HG02943 (cell line): ENCODE measurements around the gene CEP350.

Experiments used
- ATAC-seq: cut with Tn5 transposase; IDR thresholded peaks from one replicate; pipeline ENCODE4 v1.9.1; 2021; ENCODE audit warnings: mild to moderate bottlenecking, low read depth, moderate library complexity; ENCODE audit not compliant: unreplicated experiment

CEP350 gene

DNA sequence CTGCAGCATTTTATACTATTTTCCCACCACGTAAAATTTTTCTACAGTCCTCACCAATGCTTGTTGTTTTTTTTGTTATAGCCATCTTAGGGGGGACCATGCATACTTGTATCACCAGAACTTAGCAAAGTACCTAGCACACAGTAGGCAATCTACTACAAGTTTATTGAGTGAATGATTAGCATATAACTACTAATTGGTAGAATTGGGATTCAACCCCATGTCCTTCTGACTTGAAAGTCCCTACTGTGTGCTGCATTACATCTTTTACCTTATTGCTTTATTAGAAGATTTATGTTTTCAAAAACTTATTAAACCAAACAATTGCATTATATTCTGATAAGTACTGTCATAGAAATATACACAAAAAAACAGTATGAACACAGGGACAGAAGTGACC, 92.1 kb downstream of the CEP350 start:
- ATAC-seq: no peak

GRCh38 chr1:180053594-180054567, 99.3 kb downstream of the CEP350 start:
- no peak for ATAC-seq

- no peak for ATAC-seq
These were observed 103.3 kb downstream of the CEP350 start for GRCh38 chr1:180057883-180058396.

DNA sequence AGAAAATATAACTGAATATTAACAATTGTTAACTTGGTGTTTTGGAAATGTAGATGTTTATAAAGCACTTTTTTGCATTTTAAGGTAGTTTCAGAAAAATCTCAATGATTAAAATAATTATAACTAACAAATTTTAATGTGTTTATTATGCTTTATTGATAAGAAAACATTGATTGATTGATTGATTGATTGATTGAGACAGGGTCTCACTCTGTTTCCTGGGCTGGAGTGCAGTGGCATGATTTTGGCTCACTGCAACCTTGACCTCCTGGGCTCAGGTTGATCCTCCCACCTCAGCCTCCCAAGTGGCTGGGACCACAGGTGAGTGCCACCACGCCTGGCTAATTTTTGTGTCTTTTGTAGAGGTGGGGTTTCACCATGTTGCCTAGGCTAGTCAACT, 106.4 kb downstream of the CEP350 start:
- no peak for ATAC-seq

DNA sequence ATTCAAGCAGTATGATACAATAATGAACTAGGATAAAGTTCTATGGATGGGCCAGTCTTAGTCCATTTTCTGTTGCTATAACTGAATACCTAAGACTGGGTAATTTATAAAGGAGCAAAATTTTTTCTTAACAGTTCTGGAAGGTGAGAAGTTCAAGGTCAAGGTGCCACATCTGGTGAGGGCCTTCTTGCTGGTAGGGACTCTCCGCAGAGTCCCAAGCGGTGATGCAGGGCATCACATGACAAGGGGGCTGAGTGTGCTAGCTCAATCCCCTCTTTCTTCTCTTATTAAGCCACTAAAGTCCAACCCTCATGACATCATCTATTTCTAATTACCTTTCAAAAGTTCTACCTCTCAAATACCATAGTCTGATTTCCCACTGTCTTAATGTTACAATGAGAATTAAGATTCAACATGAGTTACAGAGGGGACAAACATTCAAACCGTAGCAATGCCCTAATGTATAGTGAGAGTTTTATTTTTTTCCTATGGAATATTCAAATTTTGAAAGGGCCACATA, 107.9 kb downstream of the CEP350 start:
- ATAC-seq: no peak

- ATAC-seq: no peak
These were observed 110.8 kb downstream of the CEP350 start for GRCh38 chr1:180065408-180065807.

- no peak for ATAC-seq
These were observed 111.5 kb downstream of the CEP350 start for GRCh38 chr1:180066150-180066549.

GRCh38 chr1:180070286-180070685, 115.7 kb downstream of the CEP350 start:
- no peak for ATAC-seq

- no peak for ATAC-seq
These were observed 117.1 kb downstream of the CEP350 start for GRCh38 chr1:180071759-180072158.

GRCh38 chr1:180080439-180080838, 125.8 kb downstream of the CEP350 start:
- no peak for ATAC-seq

GRCh38 chr1:180081474-180081873, 126.9 kb downstream of the CEP350 start:
- no peak for ATAC-seq

DNA sequence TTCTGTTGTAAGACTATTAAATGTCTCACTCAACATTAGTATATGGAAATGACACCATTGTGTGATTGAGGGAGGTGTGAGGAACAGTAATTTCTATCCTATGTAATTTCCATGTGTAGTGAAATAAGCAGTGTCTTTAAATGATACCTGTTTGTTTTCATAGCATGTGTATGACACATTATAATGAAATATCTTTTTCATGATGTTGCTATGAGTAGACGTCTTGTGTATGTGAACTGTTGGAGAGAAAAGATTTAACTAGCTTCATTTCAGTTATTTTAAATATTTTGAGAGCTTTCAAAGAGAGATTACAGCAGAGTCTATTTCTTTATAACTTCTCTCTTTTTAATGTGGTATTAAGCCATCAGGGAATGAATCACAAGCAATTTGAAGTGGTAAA, 128.6 kb downstream of the CEP350 start:
- ATAC-seq: no peak

- ATAC-seq: no peak
These were observed 130.3 kb downstream of the CEP350 start for GRCh38 chr1:180084867-180085266.

GRCh38 chr1:180085331-180085730, 130.7 kb downstream of the CEP350 start:
- ATAC-seq: no peak

DNA sequence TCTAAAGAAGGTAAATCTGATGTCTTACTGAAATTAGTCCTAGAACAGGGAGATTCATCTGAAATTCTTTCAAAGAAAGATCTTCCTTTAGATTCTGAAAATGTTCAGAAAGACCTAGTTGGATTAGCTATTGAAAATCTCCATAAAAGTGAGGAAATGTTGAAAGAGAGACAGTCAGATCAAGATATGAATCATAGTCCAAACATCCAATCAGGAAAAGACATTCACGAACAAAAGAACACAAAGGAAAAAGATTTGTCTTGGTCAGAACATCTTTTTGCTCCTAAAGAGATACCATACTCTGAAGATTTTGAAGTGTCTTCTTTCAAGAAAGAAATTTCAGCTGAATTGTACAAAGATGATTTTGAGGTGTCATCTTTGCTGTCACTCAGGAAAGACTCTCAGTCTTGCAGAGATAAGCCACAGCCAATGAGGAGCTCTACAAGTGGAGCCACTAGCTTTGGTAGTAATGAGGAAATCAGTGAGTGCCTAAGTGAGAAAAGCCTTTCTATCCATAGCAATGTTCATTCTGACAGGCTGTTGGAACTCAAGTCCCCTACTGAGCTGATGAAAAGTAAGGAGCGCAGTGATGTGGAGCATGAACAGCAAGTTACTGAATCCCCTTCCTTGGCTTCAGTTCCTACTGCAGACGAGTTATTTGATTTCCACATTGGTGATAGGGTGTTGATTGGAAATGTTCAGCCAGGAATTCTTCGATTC, 138.5 kb downstream of the CEP350 start:
- no peak for ATAC-seq

- ATAC-seq: no peak
These were observed 140.2 kb downstream of the CEP350 start for GRCh38 chr1:180094705-180095295.

DNA sequence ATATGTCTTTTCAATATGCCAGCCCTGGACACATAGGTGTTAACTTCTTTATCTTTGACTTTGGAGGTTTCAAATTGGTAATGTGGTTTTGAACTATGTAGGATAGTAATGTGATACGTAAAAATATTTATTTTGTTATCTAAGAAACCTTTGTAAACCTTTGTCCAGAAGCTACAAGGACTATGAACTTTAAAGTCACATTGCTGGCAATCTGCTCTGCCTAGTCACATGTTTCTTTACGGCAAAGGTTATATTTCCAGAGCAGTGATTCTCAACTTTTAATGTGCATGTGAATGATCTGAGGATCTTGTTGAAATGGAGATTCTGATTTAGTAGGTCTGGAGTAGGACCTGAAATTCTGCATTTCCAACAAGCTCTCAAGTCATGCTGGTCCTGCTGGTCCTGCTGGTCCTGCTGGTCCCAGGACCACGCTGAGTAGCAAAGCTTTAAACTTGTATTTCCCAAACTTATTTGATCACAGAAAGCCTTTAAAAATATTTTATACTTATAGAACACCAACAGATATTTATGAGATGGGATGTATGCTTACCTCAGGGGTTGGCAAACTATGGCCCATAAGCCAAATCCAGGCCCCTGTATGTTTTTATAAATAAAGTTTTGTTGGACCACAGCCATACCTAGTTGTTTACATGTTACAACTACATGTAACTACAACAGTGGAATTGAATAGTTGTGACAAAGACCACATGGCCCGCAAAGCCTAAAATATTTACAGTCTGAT, 142.1 kb downstream of the CEP350 start:
- ATAC-seq: no peak

DNA sequence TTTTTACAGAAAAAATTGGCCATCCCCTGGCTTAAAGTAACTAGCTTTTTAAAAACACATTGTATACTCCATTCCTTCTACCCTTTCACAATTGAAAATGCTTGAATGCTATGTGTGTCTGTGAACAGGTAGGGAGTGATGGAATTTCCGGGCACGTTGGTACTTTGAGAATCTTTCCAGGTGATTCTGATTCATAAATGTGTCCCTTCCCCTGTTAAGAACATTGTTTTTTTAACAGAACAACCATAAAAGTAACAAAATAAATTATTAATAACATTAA, 142.7 kb downstream of the CEP350 start:
- no peak for ATAC-seq

GRCh38 chr1:180101411-180101810, 146.8 kb downstream of the CEP350 start:
- ATAC-seq: no peak

DNA sequence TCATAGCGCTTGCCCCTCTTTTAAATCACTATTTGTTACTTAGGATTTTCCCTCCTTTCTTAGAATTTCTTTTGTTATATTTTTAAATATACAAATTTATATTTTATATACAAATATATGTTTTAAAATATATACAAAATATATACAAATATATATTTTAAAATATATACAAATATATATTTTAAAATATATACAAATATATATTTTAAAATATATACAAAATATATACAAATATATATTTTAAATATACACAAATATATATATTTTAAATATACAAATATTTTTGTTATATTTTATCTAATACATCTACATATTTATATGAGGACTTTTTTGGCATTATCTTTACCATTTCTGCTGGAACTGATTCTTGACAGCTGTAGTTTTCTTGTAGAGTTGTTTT, 149.2 kb downstream of the CEP350 start:
- no peak for ATAC-seq
